ENCODE data around the gene PAH. TPM values are rescaled to one million over a fixed set of nuclear protein-coding genes. Genes with fewer than 3 reads are reported as not detected.

Gene PAH
- total and polyA plus RNA-seq, 2 of the 8 experiments (the other 6 are each of a cell fraction or from before 2014, with no cell fraction given) = 3.9 to 9.0 TPM

DNA sequence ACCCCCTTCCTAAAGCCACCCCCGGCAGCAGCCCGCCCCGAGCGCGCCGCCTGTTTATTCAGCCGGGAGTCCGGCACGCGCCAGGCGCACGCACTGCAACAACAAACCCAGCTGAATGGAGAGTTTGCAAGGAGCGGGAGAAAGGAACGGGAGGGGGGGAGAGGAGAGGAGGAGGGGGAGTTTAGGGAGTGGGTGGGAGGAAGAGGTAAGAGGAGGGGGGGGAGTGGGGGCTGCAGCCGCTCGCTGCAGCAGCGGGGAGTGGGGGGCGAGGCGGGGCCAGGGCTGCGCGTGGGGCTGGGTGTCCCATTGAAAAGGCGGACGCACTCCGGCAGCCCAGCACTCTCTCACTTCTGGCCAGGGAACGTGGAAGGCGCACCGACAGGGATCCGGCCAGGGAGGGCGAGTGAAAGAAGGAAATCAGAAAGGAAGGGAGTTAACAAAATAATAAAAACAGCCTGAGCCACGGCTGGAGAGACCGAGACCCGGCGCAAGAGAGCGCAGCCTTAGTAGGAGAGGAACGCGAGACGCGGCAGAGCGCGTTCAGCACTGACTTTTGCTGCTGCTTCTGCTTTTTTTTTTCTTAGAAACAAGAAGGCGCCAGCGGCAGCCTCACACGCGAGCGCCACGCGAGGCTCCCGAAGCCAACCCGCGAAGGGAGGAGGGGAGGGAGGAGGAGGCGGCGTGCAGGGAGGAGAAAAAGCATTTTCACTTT is 40.5 kb upstream of the PAH start, which contains the start of gene ASCL1 (continued):
- TF ChIP-seq, protein P1, sequence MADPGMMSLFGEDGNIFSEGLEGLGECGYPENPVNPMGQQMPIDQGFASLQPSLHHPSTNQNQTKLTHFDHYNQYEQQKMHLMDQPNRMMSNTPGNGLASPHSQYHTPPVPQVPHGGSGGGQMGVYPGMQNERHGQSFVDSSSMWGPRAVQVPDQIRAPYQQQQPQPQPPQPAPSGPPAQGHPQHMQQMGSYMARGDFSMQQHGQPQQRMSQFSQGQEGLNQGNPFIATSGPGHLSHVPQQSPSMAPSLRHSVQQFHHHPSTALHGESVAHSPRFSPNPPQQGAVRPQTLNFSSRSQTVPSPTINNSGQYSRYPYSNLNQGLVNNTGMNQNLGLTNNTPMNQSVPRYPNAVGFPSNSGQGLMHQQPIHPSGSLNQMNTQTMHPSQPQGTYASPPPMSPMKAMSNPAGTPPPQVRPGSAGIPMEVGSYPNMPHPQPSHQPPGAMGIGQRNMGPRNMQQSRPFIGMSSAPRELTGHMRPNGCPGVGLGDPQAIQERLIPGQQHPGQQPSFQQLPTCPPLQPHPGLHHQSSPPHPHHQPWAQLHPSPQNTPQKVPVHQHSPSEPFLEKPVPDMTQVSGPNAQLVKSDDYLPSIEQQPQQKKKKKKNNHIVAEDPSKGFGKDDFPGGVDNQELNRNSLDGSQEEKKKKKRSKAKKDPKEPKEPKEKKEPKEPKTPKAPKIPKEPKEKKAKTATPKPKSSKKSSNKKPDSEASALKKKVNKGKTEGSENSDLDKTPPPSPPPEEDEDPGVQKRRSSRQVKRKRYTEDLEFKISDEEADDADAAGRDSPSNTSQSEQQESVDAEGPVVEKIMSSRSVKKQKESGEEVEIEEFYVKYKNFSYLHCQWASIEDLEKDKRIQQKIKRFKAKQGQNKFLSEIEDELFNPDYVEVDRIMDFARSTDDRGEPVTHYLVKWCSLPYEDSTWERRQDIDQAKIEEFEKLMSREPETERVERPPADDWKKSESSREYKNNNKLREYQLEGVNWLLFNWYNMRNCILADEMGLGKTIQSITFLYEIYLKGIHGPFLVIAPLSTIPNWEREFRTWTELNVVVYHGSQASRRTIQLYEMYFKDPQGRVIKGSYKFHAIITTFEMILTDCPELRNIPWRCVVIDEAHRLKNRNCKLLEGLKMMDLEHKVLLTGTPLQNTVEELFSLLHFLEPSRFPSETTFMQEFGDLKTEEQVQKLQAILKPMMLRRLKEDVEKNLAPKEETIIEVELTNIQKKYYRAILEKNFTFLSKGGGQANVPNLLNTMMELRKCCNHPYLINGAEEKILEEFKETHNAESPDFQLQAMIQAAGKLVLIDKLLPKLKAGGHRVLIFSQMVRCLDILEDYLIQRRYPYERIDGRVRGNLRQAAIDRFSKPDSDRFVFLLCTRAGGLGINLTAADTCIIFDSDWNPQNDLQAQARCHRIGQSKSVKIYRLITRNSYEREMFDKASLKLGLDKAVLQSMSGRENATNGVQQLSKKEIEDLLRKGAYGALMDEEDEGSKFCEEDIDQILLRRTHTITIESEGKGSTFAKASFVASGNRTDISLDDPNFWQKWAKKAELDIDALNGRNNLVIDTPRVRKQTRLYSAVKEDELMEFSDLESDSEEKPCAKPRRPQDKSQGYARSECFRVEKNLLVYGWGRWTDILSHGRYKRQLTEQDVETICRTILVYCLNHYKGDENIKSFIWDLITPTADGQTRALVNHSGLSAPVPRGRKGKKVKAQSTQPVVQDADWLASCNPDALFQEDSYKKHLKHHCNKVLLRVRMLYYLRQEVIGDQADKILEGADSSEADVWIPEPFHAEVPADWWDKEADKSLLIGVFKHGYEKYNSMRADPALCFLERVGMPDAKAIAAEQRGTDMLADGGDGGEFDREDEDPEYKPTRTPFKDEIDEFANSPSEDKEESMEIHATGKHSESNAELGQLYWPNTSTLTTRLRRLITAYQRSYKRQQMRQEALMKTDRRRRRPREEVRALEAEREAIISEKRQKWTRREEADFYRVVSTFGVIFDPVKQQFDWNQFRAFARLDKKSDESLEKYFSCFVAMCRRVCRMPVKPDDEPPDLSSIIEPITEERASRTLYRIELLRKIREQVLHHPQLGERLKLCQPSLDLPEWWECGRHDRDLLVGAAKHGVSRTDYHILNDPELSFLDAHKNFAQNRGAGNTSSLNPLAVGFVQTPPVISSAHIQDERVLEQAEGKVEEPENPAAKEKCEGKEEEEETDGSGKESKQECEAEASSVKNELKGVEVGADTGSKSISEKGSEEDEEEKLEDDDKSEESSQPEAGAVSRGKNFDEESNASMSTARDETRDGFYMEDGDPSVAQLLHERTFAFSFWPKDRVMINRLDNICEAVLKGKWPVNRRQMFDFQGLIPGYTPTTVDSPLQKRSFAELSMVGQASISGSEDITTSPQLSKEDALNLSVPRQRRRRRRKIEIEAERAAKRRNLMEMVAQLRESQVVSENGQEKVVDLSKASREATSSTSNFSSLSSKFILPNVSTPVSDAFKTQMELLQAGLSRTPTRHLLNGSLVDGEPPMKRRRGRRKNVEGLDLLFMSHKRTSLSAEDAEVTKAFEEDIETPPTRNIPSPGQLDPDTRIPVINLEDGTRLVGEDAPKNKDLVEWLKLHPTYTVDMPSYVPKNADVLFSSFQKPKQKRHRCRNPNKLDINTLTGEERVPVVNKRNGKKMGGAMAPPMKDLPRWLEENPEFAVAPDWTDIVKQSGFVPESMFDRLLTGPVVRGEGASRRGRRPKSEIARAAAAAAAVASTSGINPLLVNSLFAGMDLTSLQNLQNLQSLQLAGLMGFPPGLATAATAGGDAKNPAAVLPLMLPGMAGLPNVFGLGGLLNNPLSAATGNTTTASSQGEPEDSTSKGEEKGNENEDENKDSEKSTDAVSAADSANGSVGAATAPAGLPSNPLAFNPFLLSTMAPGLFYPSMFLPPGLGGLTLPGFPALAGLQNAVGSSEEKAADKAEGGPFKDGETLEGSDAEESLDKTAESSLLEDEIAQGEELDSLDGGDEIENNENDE (IDR thresholded peaks at IDR 0.05; ENCODE audit: insufficient replicate concordance, low read length) = no peak
- TF ChIP-seq TBP (IDR thresholded peaks at IDR 0.05; ENCODE audit: low read depth, low read length) (no peak), CBX8 (IDR thresholded peaks at IDR 0.05; ENCODE audit: borderline replicate concordance, low read depth, low read length) (0 out of 2 replicates have a peak, but pooled peaks have one; percentile 49), NANOG (IDR thresholded peaks at IDR 0.05; ENCODE audit: insufficient read depth, low read depth, low read length, poor library complexity, severe bottlenecking) (no peak), HDAC2 (IDR thresholded peaks at IDR 0.05; ENCODE audit: borderline replicate concordance in 1 of 2, low read depth in 2 of 2, low read length in 2 of 2) (no peak), CTBP2 (IDR thresholded peaks at IDR 0.05; ENCODE audit: borderline replicate concordance, insufficient read depth, insufficient read length, low read length) (peak; percentile 86), SRF (IDR thresholded peaks at IDR 0.05; ENCODE audit: low read depth, low read length) (no peak), MAX (IDR thresholded peaks at IDR 0.05) (peak; percentile 43)

Measured in H1 (cell line).